ENCODE results near the gene CSF2RB.

Gene CSF2RB

DNA sequence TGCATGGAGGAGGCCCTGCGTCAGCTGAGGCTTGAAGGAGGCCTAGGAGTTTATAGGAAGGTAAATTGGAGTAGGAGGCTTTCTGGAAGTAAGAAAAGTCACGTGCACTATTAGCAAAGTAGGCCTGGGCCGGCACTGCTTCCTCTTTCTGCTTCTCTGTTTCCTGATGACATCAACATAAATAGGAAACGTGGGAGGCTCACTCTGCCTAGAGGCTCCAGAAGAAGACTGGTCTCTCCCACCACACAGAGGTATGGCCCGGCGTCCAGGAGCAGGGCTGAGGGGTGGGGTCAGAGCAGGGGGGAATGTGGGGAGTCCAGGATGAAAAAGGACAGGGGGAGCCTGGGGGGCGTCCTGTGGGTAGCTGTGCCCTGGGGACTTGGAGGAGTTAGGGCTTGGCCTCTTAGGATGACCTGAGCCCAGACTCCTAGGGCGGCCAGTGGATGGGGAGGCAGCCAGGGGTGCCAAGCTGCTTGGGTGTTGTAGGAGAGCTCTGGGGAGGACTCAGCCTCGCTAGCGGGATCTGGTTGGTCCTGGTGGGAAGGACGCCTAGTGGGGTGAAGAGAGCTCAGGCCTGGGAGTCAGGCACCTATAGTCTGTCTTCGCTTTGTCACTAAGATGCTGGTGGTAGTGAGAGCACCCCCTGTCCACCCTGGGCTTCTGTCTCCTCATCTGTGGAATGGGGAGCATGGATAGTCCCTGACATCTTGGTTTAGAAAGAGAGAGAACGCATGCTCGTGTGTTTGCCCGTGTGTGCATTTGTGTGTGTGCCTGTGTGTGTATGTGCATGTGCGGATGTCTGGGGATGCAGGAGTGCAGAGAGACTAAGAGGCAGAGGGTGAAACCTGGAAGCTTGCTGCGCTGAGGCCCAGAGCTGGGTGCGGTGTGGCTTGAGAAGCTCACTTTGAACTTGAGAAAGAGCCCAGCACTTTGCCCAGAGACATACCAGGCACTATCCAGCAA, at the start of gene CSF2RB:
CSF2RB (plus strand) TSS at position 202 of the 963 bp plus-strand sequence. CDS start 8,580 bp downstream, outside the sequence.
- DNase-seq (ENCODE audit: low spot score), result no peak

DNA sequence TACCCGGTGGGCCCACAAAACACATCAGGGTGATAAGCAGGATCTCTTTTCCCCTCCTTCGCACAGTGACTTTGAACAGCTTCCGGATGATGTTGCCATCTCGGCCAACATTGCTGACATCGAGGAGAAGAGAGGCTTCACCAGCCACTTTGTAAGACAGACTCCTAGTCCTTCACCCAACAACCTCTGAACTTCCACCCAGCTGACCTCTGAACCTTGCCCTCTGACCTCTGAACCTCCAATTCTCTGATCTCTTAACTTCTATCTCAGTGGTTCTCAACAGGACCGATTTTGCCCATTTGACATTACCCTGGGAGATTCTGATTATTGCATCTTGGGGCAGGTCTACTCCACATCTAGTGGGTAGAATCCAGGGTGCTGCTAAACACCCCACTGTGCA, 49.4 kb upstream of the CSF2RB start:
- no peak for DNase-seq (ENCODE audit: low spot score)

DNA sequence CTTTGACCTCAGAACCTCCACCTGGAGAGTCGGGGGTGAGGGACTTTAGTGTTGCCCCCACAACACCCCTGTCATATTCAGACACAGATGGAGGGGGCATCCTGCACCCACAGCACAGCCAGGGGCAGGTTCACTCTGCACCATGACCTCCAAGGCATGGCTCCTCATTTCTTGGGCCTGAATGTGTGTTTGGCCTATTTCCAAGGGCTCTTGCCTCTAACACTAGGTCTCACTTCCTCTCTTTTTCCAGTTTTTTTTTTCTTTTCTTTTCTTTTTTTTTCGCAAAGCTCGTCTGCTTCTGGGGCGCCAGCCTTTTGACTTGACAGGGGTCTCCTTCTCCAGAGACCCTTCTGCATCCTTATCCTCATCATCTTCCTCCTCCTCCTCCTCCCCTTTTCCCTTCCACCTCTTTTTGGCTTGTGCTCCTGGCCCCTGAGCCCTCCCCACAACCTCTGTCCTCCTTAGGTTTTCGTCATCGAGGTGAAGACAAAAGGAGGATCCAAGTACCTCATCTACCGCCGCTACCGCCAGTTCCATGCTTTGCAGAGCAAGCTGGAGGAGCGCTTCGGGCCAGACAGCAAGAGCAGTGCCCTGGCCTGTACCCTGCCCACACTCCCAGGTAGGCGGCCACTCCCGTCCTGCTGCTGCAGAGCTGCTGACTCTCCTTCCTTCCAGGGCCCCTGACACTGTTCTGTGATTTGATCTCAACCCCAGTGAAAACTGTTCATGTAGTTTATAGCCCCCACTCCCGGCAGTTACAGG, 48.8 kb upstream of the CSF2RB start:
- no peak for DNase-seq (ENCODE audit: low spot score)

DNA sequence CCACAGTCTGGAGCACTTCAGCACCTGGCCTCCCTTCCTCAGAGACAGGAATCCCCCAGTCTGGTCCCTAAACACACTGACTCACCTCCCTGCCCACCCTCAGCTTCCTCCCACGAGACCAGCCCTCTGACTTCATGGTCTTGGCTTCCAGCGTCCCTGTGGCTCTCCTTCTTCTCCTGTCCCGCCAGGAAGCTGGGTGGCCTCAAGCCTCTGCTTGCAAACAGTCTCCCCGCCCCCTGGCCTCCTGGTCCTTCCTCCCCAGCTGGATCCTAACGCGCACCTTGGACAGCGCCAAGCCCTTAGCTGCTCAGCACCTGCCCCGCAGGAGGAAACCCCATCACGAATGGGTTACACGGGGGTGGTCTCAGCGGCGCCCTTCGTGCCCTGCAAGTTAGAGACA, 48.1 kb upstream of the CSF2RB start:
- no peak for DNase-seq (ENCODE audit: low spot score)

- no peak for DNase-seq (ENCODE audit: low spot score)
These were observed 45.7 kb upstream of the CSF2RB start for GRCh38 chr22:36867695-36868094.

- DNase-seq (ENCODE audit: low spot score), result no peak
These were observed 44.8 kb upstream of the CSF2RB start for GRCh38 chr22:36868546-36869181.

- DNase-seq (ENCODE audit: low spot score), result no peak
These were observed 43.2 kb upstream of the CSF2RB start for GRCh38 chr22:36870250-36870649.

DNA sequence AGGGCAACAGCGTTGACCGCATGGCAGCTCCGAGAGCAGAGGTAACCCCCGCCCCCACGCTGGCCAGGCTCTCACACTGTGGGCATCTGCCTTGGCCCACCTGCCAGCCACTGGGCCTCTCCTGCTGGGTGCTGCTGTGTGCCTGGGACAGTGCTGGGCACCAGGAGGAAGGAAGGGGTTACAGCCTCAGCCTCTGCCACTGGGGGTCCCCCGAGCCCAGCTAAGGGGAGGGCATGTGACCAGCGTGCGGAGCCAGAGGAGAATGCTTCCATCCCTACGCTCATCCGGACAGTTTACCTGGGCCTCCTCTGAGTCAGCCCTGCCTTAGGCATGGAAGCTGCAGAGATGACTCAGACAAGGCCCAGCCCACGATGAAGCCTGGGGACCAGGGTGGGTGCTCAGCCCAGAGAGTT, 41.8 kb upstream of the CSF2RB start:
- no peak for DNase-seq (ENCODE audit: low spot score)

DNA sequence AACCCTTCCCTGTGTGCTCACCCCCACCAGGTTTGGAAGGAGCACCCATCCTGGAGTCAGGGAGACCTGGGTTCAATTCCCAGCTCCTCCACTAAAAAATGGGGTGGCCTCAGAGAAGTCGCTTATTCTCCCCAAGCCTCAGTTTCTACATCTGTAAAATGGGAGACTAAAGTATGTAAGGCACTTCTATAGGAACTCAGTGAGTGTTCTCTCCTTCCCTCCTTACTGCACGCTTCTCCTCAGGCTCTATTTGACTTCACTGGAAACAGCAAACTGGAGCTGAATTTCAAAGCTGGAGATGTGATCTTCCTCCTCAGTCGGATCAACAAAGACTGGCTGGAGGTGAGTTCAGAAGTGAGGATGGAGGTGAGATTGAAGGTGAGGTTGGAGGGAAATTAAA, 41.3 kb upstream of the CSF2RB start:
- DNase-seq (ENCODE audit: low spot score), result no peak

DNA sequence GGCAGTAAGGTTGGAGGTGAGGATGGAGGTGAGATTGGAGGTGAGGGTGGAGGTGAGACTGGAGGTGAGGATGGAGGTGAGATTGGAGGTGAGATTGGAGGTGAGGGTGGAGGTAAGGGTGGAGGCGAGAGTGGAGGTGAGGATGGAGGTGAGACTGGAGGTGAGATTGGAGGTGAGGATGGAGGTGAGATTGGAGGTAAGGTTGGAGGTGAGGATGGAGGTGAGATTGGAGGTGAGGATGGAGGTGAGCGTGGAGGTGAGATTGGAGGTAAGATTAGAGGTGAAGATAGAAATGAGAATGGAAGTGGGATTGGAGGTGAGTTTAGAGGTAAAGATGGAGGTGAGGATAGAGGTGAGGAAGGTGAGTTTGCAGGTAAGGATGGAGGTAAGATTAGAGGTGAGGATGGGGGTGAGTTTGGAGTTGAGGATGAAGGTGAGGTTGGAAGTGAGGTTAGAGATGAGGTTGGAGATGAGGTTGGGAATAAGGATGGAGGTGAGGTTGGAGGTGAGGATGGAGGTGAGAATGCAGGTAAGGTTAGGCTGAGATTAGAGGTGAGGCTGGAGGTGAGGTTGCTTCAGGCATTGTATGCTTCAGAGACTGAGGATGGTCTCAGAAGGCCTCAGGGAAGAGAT, 40.4 kb upstream of the CSF2RB start:
- DNase-seq (ENCODE audit: low spot score), result no peak

GRCh38 chr22:36873614-36874308, 39.7 kb upstream of the CSF2RB start:
- peak; percentile 25 for DNase-seq (ENCODE audit: low spot score)

GRCh38 chr22:36874309-36874696, 39.1 kb upstream of the CSF2RB start:
- no peak for DNase-seq (ENCODE audit: low spot score)

DNA sequence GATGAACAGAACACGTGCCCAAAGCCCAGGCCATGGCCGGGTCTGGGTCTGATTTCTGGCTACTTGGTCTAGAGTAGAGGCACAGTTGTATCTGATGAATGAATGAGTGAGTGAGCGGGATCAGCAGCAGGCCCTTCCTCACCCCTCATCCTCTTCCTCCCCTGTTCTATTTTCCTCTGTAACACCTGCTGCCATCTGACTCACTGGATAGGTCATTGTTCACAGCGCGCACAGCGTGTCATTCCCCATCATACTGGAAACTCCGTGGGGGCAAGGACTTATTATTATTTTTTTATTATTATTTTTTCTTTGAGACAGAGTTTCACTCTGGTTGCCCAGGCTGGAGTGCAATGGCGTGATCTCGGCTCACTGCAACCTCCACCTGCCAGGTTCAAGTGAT, 38.7 kb upstream of the CSF2RB start:
- DNase-seq (ENCODE audit: low spot score), result no peak

DNA sequence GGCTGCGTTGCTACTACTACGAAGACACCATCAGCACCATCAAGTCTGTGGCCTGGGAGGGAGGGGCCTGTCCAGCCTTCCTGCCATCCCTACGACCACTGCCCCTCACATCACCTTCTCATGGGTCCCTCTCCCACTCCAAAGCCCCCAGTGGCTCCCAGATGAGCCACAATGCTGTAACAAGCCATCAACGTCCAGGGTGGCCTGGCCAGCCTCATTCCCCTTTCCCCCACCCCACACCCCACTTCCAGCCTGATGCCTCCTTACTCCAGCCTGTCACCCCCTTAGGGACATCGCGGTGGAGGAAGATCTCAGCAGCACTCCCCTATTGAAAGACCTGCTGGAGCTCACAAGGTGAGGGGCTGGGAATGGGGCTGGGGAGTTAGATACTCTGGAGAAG, 37.7 kb upstream of the CSF2RB start:
- DNase-seq (ENCODE audit: low spot score), result no peak

DNA sequence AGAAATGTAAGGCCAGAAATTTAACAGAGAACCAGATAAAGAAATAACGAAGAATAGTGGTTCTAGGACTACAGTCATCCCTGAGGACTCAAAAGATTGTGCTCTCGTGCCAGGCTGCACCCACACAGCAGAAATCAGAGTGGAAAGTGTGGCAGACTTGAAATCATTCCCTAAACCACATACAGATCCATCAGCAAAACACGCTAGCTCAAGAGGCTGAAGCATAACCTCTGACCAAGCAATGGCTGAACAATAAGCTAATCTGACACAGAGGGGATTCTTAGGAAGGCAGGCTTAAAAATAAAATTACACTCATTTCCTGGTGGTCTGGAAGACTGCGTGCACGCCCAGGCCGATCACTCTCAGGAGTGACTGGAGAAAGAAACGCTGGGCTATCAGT, 33.7 kb upstream of the CSF2RB start:
- no peak for DNase-seq (ENCODE audit: low spot score)

DNA sequence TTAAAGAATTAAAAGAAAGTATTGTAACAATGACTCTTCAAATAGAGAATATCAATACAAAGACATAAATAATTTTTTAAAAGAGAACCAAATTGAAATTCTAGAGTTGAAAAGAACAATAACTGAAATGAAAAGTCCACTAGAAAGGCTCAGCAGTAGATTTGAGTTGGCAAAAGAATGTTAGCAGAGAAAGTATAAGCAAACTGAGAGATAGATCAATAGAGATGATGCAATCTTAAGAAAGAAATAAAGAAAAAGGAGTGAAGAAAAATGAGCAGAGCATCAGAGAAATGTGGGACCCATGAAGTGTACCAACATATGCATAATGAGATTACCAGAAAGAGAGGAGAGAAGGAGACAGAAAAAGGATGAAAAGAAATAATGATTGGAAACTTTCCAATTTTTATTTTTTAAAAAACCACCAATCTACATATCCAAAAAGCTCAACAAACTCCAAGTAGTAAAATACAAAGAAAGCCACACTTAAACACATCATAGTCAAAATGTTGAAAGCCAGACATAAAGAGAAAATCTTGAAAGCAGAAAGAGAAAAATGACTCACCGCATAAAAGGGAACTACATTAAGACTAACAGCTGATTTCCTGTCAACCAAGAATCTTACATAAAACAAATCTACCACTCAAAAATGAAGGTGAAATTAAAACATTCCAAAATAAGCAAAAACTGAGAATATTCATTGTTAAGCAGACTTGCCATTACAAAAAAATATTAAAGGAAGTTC, 31.8 kb upstream of the CSF2RB start:
- no peak for DNase-seq (ENCODE audit: low spot score)

GRCh38 chr22:36884349-36885158, 28.9 kb upstream of the CSF2RB start:
- DNase-seq (ENCODE audit: low spot score), result no peak

- DNase-seq (ENCODE audit: low spot score), result no peak
These were observed 28.0 kb upstream of the CSF2RB start for GRCh38 chr22:36885474-36885873.

GRCh38 chr22:36886016-36886415, 27.4 kb upstream of the CSF2RB start:
- DNase-seq (ENCODE audit: low spot score), result no peak

DNA sequence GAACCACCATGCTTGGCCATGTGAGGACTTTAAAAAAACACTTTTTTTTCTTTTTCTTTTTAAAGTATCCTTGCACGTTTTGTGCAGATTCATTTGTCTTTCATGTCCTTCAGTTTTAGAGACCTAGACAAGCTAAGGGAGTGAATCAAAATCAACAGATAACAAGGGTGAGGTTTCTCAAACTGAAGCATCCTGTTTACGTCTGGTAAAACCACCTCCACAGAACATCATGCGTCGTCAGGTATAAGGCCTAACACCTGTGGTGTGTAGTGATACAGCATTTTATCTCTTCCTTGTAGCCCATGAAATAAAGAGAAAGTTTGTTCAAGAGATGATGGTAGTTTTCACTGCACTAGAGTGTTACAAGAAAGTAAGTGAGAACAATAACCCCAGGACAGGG, 26.3 kb upstream of the CSF2RB start:
- no peak for DNase-seq (ENCODE audit: low spot score)
